Bronchial epithelial cell (primary cell): ENCODE data around the gene ATP6V0B. TPM values are rescaled to one million over a fixed set of nuclear protein-coding genes. Genes with fewer than 3 reads are reported as not detected.
A peak's percentile ranks its signal among the peaks of the same experiment; 100 is the strongest.

Experiments
- DNase-seq: peaks from one replicate; pipeline ENCODE4 v3.0.0-alpha.2; 2010; ENCODE audit warnings: low read depth
- FAIRE-seq: peaks from 2 replicates; lab custom pipeline; 2011; peaks lifted over from hg19 to GRCh38; lab: Jason Lieb, UNC
- H3K27me3 ChIP-seq: 2 replicates; pipeline ENCODE4 v1.5.1; 2011; ENCODE audit warnings: low read length; ENCODE audit not compliant: control insufficient read depth, insufficient read depth
- H3K36me3 ChIP-seq: 2 replicates; pipeline ENCODE4 v1.5.1; 2011; ENCODE audit warnings: low read length; ENCODE audit not compliant: control insufficient read depth, insufficient read depth
- H3K4me3 ChIP-seq: 2 replicates; pipeline ENCODE4 v1.5.1; 2011; ENCODE audit warnings: mild to moderate bottlenecking, low read depth, low read length, control low read depth
- total RNA-seq: library from RNA; depleted of rRNA; stranded (reverse); fragments of >200 nt; gene quantifications from 2 replicates; pipeline ENCODE4 v1.2.1, GENCODE V29; 2014
- TF ChIP-seq, protein P1 (sequence below): IDR thresholded peaks from 2 replicates; pipeline ENCODE4 v1.5.1; 2011; ENCODE audit warnings: mild to moderate bottlenecking, moderate library complexity, low read length, control low read depth, inconsistent platforms; ENCODE audit not compliant: insufficient read depth, severe bottlenecking

ATP6V0B gene
- total RNA-seq, 1 donor from 2014 or later = 220 TPM

DNA sequence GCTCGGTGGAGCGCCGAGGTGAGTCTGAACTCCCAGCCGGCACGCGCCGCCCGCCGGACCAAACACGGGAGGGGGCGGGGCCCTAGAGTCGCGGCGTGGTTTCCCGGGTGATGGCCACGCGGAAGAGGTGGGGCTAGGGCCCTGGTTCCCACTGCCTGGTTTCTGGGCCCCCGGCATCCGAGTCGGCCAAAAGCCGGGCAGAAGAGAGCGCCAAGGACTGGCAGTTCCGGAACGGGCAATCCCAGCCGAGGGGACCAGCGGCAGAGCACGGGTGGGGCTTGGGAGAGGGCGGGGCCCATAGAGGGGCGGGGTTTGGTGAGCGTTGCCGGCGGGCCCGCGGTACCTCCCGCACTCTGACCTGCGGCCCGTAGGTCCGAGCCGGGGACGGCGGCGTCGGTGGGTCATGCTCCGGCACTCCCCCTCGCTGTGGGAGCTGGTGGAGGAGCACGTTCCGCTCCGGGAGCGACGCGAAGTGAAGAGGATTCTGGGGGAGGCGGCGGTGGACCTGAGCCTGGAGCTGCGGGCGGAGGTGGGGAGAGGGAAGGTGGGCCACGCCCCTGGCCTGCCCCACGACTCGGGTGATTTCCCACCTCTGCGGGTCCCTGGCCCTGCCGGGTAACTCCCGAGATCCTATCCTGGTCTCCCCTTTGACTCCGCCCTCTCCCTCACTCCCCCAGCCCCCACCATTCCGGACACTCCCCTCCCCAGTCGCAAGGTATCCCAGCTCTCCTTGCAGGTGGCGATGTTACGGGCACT is 16.9 kb downstream of the ATP6V0B start, which contains the start of gene CCDC24:
Gene CCDC24 (plus strand): TSS at position 124 of the 756 bp plus-strand sequence. CDS start 280 bp downstream, at position 404.
- no peak for FAIRE-seq
- DNase-seq = peak; percentile 64
- H3K27me3 ChIP-seq = no peaks in the 10 kb centered on the region
- TF ChIP-seq, protein P1, sequence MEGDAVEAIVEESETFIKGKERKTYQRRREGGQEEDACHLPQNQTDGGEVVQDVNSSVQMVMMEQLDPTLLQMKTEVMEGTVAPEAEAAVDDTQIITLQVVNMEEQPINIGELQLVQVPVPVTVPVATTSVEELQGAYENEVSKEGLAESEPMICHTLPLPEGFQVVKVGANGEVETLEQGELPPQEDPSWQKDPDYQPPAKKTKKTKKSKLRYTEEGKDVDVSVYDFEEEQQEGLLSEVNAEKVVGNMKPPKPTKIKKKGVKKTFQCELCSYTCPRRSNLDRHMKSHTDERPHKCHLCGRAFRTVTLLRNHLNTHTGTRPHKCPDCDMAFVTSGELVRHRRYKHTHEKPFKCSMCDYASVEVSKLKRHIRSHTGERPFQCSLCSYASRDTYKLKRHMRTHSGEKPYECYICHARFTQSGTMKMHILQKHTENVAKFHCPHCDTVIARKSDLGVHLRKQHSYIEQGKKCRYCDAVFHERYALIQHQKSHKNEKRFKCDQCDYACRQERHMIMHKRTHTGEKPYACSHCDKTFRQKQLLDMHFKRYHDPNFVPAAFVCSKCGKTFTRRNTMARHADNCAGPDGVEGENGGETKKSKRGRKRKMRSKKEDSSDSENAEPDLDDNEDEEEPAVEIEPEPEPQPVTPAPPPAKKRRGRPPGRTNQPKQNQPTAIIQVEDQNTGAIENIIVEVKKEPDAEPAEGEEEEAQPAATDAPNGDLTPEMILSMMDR = no peak
- H3K4me3 ChIP-seq = peak within 1 kb of the TSS; percentile 62
- H3K36me3 ChIP-seq = no peaks in the 10 kb centered on the region

DNA sequence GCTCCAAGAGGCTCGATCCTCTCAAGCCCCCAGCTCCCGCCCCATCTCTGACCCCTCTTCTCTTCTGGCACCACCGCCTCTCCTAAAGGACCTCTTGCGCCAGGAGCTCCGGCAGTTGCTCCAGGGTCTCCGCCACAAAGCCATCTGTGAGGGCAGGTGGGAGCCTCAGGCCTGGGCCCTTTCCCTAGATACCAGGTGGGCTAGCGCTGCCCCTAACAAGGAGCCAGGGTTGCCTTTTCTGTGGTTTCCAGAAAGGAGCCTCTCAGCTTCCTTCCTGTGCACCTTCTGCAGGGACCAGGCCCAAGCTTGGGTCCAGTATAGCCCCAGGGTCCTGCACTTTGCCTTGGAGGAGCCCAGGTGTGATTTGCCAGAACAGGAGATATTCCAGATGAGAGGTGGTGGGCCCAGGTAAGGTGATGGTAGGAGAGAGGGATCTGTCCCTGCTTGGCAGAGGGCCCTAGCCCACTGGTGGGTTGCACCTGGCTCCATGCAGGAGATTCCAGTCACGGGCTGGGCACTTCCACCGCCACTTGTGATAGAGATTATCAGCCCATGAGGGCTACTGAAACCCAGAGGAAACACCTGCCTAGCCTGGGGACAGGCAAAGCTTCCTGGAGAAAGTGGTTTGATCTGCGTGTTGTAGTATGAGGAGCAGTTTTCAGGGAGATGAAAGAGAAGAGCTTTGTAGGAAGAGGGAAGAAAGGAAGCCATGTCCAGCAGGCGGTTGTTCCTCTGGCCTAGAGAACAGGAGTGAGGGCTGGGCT is 17.7 kb downstream of the ATP6V0B start:
- no peak for FAIRE-seq
- DNase-seq = no peak
- Histone ChIP-seq H3K4me3 (peak overlapping the region; percentile 62), H3K27me3 (no peaks in the 10 kb centered on the region), H3K36me3 (peaks cover 1% of the 10 kb centered on the region)
- TF ChIP-seq, protein P1 = no peak

DNA sequence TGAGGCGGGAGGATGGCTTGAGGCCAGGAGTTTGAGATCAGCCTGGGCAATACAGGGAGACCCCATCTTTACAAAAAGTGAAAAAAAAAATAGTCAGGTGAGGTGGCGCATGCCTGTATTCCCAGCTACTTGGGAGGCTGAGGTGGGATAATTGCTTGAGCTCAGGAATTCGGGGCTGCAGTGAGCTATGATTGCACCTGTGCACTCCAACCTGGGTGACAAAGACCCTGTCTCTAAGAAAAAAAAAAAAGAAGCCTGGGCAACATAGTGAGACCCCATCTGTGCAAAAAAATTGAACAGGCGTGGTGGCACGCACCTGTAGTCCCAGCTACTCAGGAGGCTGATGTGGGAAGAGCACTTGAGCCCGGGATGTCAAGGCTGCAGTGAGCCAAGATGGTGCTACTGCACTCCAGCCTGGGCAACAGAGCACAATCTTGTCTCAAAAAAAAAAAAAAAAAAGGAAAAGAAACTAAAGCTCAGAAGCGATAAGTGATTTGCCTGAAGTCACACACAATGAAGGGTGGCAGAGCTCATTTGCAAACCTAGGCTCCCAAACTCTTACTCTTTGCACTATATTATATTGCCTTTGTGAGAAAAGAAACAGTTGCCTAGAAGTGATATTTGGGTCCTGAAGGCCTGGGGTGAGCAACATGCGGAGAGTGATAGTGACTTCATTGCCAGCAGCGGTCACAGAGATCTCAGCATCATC is 18.6 kb downstream of the ATP6V0B start:
- DNase-seq = no peak
- Histone ChIP-seq H3K36me3 (peaks cover 3% of the 10 kb centered on the region), H3K27me3 (no peaks in the 10 kb centered on the region), H3K4me3 (no peak overlapping the region)
- FAIRE-seq = no peak
- TF ChIP-seq, protein P1 = no peak

DNA sequence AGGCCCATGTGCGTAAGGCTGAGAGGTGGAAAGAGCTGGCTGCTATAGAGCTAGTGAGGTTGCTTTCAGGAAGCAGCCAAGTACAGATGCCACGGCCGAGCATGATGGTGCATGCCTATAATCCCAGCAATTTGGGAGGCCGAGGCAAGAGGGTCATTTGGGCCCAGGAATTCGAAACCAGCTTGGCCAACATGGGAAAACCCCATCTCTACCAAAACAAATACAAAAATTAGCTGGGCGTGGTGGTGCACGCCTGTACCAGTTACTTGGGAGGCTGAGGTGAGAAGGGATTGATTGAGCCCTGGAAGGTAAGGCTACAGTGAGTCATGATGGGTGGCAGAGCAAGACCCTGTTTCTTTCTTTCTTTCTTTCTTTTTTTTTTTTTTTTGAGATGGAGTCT is 19.3 kb downstream of the ATP6V0B start:
- H3K4me3 ChIP-seq = no peak overlapping the region
- TF ChIP-seq, protein P1 = no peak
- FAIRE-seq (no peak), DNase-seq (peak; percentile 70)
- peaks cover 3% of the 10 kb centered on the region for H3K36me3 ChIP-seq
- H3K27me3 ChIP-seq = no peaks in the 10 kb centered on the region

DNA sequence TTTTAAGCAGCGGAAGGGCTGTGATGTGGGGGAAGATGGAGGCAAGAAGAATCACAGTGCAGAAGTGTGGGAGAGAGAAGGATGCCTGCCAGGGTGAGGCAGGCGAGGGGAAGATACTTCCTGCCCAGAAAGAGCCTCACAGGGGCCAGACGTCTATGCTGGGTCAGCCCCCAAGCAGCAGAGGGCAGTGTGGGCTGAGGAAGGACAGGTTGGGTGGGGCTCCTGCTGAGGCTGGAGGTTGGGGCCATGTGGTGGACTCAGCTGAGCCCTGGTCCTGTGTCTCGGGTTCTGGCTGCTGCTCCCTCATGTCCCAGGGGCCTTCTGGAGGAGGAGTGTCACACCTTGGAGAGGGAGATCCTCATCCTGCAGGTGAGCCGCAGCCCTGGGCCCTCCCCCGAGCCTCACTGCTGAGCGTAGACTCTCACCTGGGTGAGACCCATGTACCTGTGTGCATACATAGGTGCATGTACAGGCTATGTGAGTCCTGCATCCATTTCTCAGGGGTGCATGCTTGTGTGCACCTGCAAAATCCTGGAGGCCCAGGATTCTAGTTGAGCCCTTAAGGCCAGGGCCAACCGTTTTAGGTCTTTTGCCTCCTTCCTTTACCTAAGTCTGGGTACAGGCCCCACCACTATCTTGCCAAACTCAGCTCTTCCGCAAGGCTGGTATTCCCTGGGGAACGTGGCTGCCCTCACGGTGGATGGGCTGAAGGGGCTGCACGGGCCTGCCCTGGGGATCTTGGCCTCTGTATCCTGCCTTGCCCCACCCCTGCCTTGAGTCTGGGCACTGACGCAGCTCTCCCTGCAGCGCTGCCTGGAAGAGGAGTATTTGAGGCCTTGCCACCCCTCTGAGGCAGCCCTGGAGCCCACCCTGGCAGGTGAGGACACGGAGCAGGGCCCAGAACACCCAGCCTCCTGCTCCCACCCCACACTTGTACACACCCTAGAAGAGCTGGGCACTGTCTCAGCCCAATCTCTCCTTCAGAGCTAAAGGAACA is 20.3 kb downstream of the ATP6V0B start:
- H3K27me3 ChIP-seq = no peaks in the 10 kb centered on the region
- no peak for FAIRE-seq
- H3K4me3 ChIP-seq = no peak overlapping the region
- TF ChIP-seq, protein P1 = peak; percentile 27
- no peak for DNase-seq
- H3K36me3 ChIP-seq = peaks cover 7% of the 10 kb centered on the region
